CD8-positive, alpha-beta memory T cell (primary cell): ENCODE data around the gene PTPRZ1. TPM values are rescaled to one million over a fixed set of nuclear protein-coding genes. Genes with fewer than 3 reads are reported as not detected.

Source experiments
- CTCF ChIA-PET: fragments of 350-600 bp; sonication (Branson Sonifier 250); formaldehyde crosslinking; loops from one replicate; lab custom pipeline; 2021; ENCODE audit warnings: antibody characterized with exemption; lab: Charles Lee
- POLR2A ChIA-PET: fragments of 350-600 bp; sonication (Branson Sonifier 250); formaldehyde crosslinking; loops from one replicate; lab custom pipeline; 2021; ENCODE audit warnings: antibody characterized with exemption; lab: Charles Lee
- DNase-seq, 5 donors: peaks; one replicate each; pipeline versions ENCODE4 v3.0.0 to v3.0.0-alpha.2; 2020 to 2022; ENCODE audit warnings: mixed read lengths in 1 of 5
- H3K27ac ChIP-seq: one replicate; pipeline ENCODE4 v1.7.0; 2013; ENCODE audit warnings: low read depth, mild to moderate bottlenecking, low read length, moderate library complexity
- H3K27me3 ChIP-seq: 2 replicates; pipeline ENCODE4 v1.7.0; 2013; ENCODE audit warnings: low read length, mild to moderate bottlenecking; ENCODE audit not compliant: insufficient read depth, poor library complexity, severe bottlenecking
- H3K36me3 ChIP-seq: 2 replicates; pipeline ENCODE4 v1.7.0; 2013; ENCODE audit warnings: mild to moderate bottlenecking, low read length, moderate library complexity; ENCODE audit not compliant: insufficient read depth
- H3K4me1 ChIP-seq: 2 replicates; pipeline ENCODE4 v1.7.0; 2013; ENCODE audit warnings: mild to moderate bottlenecking, low read length, moderate library complexity; ENCODE audit not compliant: insufficient read depth
- H3K4me3 ChIP-seq: 2 replicates; pipeline ENCODE4 v1.7.0; 2013; ENCODE audit warnings: mild to moderate bottlenecking, low read length
- H3K9me3 ChIP-seq: 2 replicates; pipeline ENCODE4 v1.7.0; 2013; ENCODE audit warnings: mild to moderate bottlenecking, low read length
- H3K27ac Mint-ChIP-seq, 8 donors: one replicate each; pipeline ENCODE4 v1.8.0; 2020 to 2021; ENCODE audit warnings: mixed read lengths in 8 of 8, mild to moderate bottlenecking in 6 of 8, inconsistent platforms in 3 of 8, moderate library complexity in 3 of 8
- H3K27me3 Mint-ChIP-seq, 2 donors: one replicate each; pipeline ENCODE4 v1.8.0; 2020 to 2021; ENCODE audit warnings: mixed read lengths in 2 of 2, mild to moderate bottlenecking in 1 of 2, moderate library complexity in 1 of 2
- H3K36me3 Mint-ChIP-seq, 3 donors: one replicate each; pipeline ENCODE4 v1.8.0; 2020 to 2021; ENCODE audit warnings: mixed read lengths in 3 of 3, inconsistent platforms in 1 of 3, mild to moderate bottlenecking in 1 of 3
- H3K4me1 Mint-ChIP-seq, 3 donors: one replicate each; pipeline ENCODE4 v1.8.0; 2020 to 2021; ENCODE audit warnings: mixed read lengths in 3 of 3, inconsistent platforms in 1 of 3, mild to moderate bottlenecking in 1 of 3
- H3K4me3 Mint-ChIP-seq, 7 donors: one replicate each; pipeline ENCODE4 v1.8.0; 2020 to 2021; ENCODE audit warnings: mixed read lengths in 7 of 7, mild to moderate bottlenecking in 6 of 7, moderate library complexity in 4 of 7, inconsistent platforms in 2 of 7
- H3K9me3 Mint-ChIP-seq, 5 donors: one replicate each; pipeline ENCODE4 v1.8.0; 2020 to 2022; ENCODE audit warnings: mixed read lengths in 5 of 5, mild to moderate bottlenecking in 3 of 5, moderate library complexity in 2 of 5, inconsistent platforms in 1 of 5
- polyA plus RNA-seq: library from polyadenylated mRNA; unstranded; fragments of 300-500 nt; fragmentation: Illumina TruSeq; gene quantifications from one replicate; pipeline ENCODE4 v1.2.3, GENCODE V29; 2021
- total RNA-seq, 2 experiments: library from RNA; stranded (reverse); gene quantifications; one replicate each; pipeline ENCODE4 v1.2.3, GENCODE V29; 2021

PTPRZ1 gene
- total and polyA plus RNA-seq, 3 experiments from 2014 or later, result not detected

GRCh38 chr7:122068999-122069398, 196.0 kb downstream of the PTPRZ1 start:
- no peaks in the 10 kb centered on the region for H3K27me3 Mint-ChIP-seq
- H3K36me3 Mint-ChIP-seq, result no peaks in the 10 kb centered on the region
- ChIA-PET POLR2A (no interaction called here), CTCF (no interaction called here)
- Histone ChIP-seq H3K27me3 (no peaks in the 10 kb centered on the region), H3K4me1 (no peaks in the 10 kb centered on the region), H3K27ac (no peak overlapping the region), H3K9me3 (no peaks in the 10 kb centered on the region), H3K36me3 (no peaks in the 10 kb centered on the region), H3K4me3 (no peak overlapping the region)
- DNase-seq, result no peak
- no peaks in the 10 kb centered on the region for H3K4me1 Mint-ChIP-seq
- H3K4me3 Mint-ChIP-seq, result no peak overlapping the region
- no peak overlapping the region for H3K27ac Mint-ChIP-seq
- peaks cover 0 to 5% (median 2%) of the 10 kb centered on the region in 5 donors for H3K9me3 Mint-ChIP-seq

GRCh38 chr7:122070062-122070461, 197.1 kb downstream of the PTPRZ1 start:
- H3K27me3 Mint-ChIP-seq, result peaks cover 0 to 1% of the 10 kb centered on the region in 2 donors
- no peaks in the 10 kb centered on the region for H3K4me1 Mint-ChIP-seq
- H3K27ac Mint-ChIP-seq, result no peak overlapping the region
- Histone ChIP-seq H3K4me3 (no peak overlapping the region), H3K27me3 (no peaks in the 10 kb centered on the region), H3K9me3 (no peaks in the 10 kb centered on the region), H3K27ac (no peak overlapping the region), H3K4me1 (no peaks in the 10 kb centered on the region), H3K36me3 (no peaks in the 10 kb centered on the region)
- H3K36me3 Mint-ChIP-seq, result no peaks in the 10 kb centered on the region
- POLR2A ChIA-PET, result no interaction called here
- DNase-seq, result no peak
- peaks cover 0 to 5% (median 2%) of the 10 kb centered on the region in 5 donors for H3K9me3 Mint-ChIP-seq
- CTCF ChIA-PET, result no interaction called here
- H3K4me3 Mint-ChIP-seq, result no peak overlapping the region

- Histone ChIP-seq H3K4me1 (no peaks in the 10 kb centered on the region), H3K27me3 (no peaks in the 10 kb centered on the region), H3K36me3 (no peaks in the 10 kb centered on the region), H3K9me3 (no peaks in the 10 kb centered on the region), H3K4me3 (no peak overlapping the region), H3K27ac (no peak overlapping the region)
- Mint-ChIP-seq H3K4me3 (no peak overlapping the region), H3K9me3 (peaks cover 0 to 5% (median 3%) of the 10 kb centered on the region in 5 donors), H3K4me1 (no peaks in the 10 kb centered on the region), H3K27me3 (peaks cover 0 to 1% of the 10 kb centered on the region in 2 donors), H3K27ac (no peak overlapping the region), H3K36me3 (no peaks in the 10 kb centered on the region)
- CTCF ChIA-PET, result no interaction called here
- POLR2A ChIA-PET, result no interaction called here
- DNase-seq, result no peak
Measured at GRCh38 chr7:122070834-122071233, 197.9 kb downstream of the PTPRZ1 start.

GRCh38 chr7:122072272-122072671, 199.3 kb downstream of the PTPRZ1 start:
- peaks cover 0 to 8% (median 3%) of the 10 kb centered on the region in 3 donors for H3K36me3 Mint-ChIP-seq

GRCh38 chr7:122072924-122073599, 200.1 kb downstream of the PTPRZ1 start:
- Mint-ChIP-seq H3K27me3 (peaks cover 0 to 1% of the 10 kb centered on the region in 2 donors), H3K4me3 (no peak overlapping the region), H3K9me3 (peaks cover 0 to 9% (median 1%) of the 10 kb centered on the region in 5 donors), H3K36me3 (peaks cover 0 to 8% (median 4%) of the 10 kb centered on the region in 3 donors), H3K4me1 (no peaks in the 10 kb centered on the region), H3K27ac (no peak overlapping the region)
- no peak overlapping the region for H3K4me3 ChIP-seq
- H3K9me3 ChIP-seq, result no peaks in the 10 kb centered on the region
- no peak overlapping the region for H3K27ac ChIP-seq
- CTCF ChIA-PET, result no interaction called here
- POLR2A ChIA-PET, result no interaction called here
- no peaks in the 10 kb centered on the region for H3K27me3 ChIP-seq
- DNase-seq, result no peak
- H3K4me1 ChIP-seq, result no peaks in the 10 kb centered on the region
- no peaks in the 10 kb centered on the region for H3K36me3 ChIP-seq

More at GRCh38 chr7:122072272-122072671, 199.3 kb downstream of the PTPRZ1 start:
- no peaks in the 10 kb centered on the region for H3K27me3 ChIP-seq
- Mint-ChIP-seq H3K27ac (no peak overlapping the region), H3K9me3 (peaks cover 0 to 9% (median 3%) of the 10 kb centered on the region in 5 donors), H3K4me1 (no peaks in the 10 kb centered on the region), H3K4me3 (no peak overlapping the region), H3K27me3 (peaks cover 0 to 1% of the 10 kb centered on the region in 2 donors)
- no peak overlapping the region for H3K27ac ChIP-seq
- ChIA-PET POLR2A (no interaction called here), CTCF (no interaction called here)
- no peaks in the 10 kb centered on the region for H3K4me1 ChIP-seq
- no peaks in the 10 kb centered on the region for H3K9me3 ChIP-seq
- no peak overlapping the region for H3K4me3 ChIP-seq
- DNase-seq, result no peak
- no peaks in the 10 kb centered on the region for H3K36me3 ChIP-seq

- Histone ChIP-seq H3K4me1 (no peaks in the 10 kb centered on the region), H3K27me3 (no peaks in the 10 kb centered on the region), H3K4me3 (no peak overlapping the region), H3K36me3 (no peaks in the 10 kb centered on the region), H3K27ac (no peak overlapping the region), H3K9me3 (no peaks in the 10 kb centered on the region)
- DNase-seq, result no peak
- Mint-ChIP-seq H3K27me3 (peaks cover 0 to 1% of the 10 kb centered on the region in 2 donors), H3K4me3 (no peak overlapping the region), H3K27ac (no peak overlapping the region), H3K4me1 (no peaks in the 10 kb centered on the region), H3K36me3 (peaks cover 0 to 8% (median 6%) of the 10 kb centered on the region in 3 donors), H3K9me3 (peaks cover 0 to 9% (median 0%) of the 10 kb centered on the region in 5 donors)
- POLR2A ChIA-PET, result no interaction called here
- CTCF ChIA-PET, result no interaction called here
Measured at GRCh38 chr7:122073635-122074034, 200.7 kb downstream of the PTPRZ1 start.

GRCh38 chr7:122082160-122082559, 209.2 kb downstream of the PTPRZ1 start:
- POLR2A ChIA-PET, result no interaction called here
- no peaks in the 10 kb centered on the region for H3K27me3 ChIP-seq
- CTCF ChIA-PET, result no interaction called here
- H3K27ac Mint-ChIP-seq, result no peak overlapping the region
- H3K9me3 Mint-ChIP-seq, result peaks cover 0 to 5% (median 0%) of the 10 kb centered on the region in 5 donors
- H3K36me3 ChIP-seq, result no peaks in the 10 kb centered on the region
- no peak overlapping the region for H3K27ac ChIP-seq
- no peaks in the 10 kb centered on the region for H3K27me3 Mint-ChIP-seq
- no peaks in the 10 kb centered on the region for H3K4me1 ChIP-seq
- H3K4me3 ChIP-seq, result no peak overlapping the region
- peaks cover 0 to 6% (median 2%) of the 10 kb centered on the region in 3 donors for H3K36me3 Mint-ChIP-seq
- H3K4me1 Mint-ChIP-seq, result no peaks in the 10 kb centered on the region
- H3K4me3 Mint-ChIP-seq, result no peak overlapping the region
- no peaks in the 10 kb centered on the region for H3K9me3 ChIP-seq
- DNase-seq, result no peak

- no peaks in the 10 kb centered on the region for H3K9me3 ChIP-seq
- no peak overlapping the region for H3K27ac ChIP-seq
- Mint-ChIP-seq H3K4me3 (no peak overlapping the region), H3K36me3 (peaks cover 0 to 6% (median 2%) of the 10 kb centered on the region in 3 donors), H3K9me3 (peaks cover 0 to 5% (median 0%) of the 10 kb centered on the region in 5 donors), H3K27me3 (no peaks in the 10 kb centered on the region), H3K4me1 (no peaks in the 10 kb centered on the region), H3K27ac (no peak overlapping the region)
- DNase-seq, result no peak
- no peaks in the 10 kb centered on the region for H3K4me1 ChIP-seq
- H3K27me3 ChIP-seq, result no peaks in the 10 kb centered on the region
- H3K4me3 ChIP-seq, result no peak overlapping the region
- CTCF ChIA-PET, result no interaction called here
- POLR2A ChIA-PET, result no interaction called here
- no peaks in the 10 kb centered on the region for H3K36me3 ChIP-seq
Measured at GRCh38 chr7:122082670-122083069, 209.7 kb downstream of the PTPRZ1 start.
